Naive thymus-derived CD4-positive, alpha-beta T cell (primary cell): ENCODE data around the gene CNN1. TPM values are rescaled to one million over a fixed set of nuclear protein-coding genes. Genes with fewer than 3 reads are reported as not detected.

Source experiments
- ATAC-seq: fragments of 150-1000 bp; cut with Tn5 transposase; 2 replicates; pipeline ENCODE4 v1.10.0; 2021; ENCODE audit warnings: mild to moderate bottlenecking, moderate library complexity
- CTCF ChIA-PET: fragments of 350-600 bp; sonication (Branson Sonifier 250); formaldehyde crosslinking; loops from one replicate; lab custom pipeline; 2021; ENCODE audit warnings: antibody characterized with exemption; lab: Charles Lee
- POLR2A ChIA-PET: fragments of 350-600 bp; sonication (Branson Sonifier 250); formaldehyde crosslinking; loops from one replicate; lab custom pipeline; 2021; ENCODE audit warnings: antibody characterized with exemption, inconsistent platforms; lab: Charles Lee
- DNase-seq, 9 donors: peaks; one replicate each; pipeline versions ENCODE4 v3.0.0 to v3.0.0-alpha.2; 2020 to 2022; ENCODE audit warnings: mixed read lengths in 1 of 9
- H3K27ac ChIP-seq: one replicate; pipeline ENCODE4 v1.7.0; 2013; ENCODE audit warnings: mild to moderate bottlenecking, low read depth, low read length, moderate library complexity
- H3K27me3 ChIP-seq, 2 donors: one replicate each; pipeline ENCODE4 v1.7.0; 2013; ENCODE audit warnings: low read length in 2 of 2, mild to moderate bottlenecking in 2 of 2, moderate library complexity in 2 of 2; ENCODE audit not compliant: control insufficient read depth in 2 of 2, insufficient read depth in 2 of 2
- H3K36me3 ChIP-seq, 3 experiments: 1 replicate in 2 of 3; 2 replicates in 1 of 3; pipeline ENCODE4 v1.7.0; 2013; ENCODE audit warnings: low read length in 3 of 3, mild to moderate bottlenecking in 3 of 3, moderate library complexity in 1 of 3; ENCODE audit not compliant: insufficient read depth in 3 of 3, control insufficient read depth in 2 of 3
- H3K4me1 ChIP-seq, 2 donors: one replicate each; pipeline ENCODE4 v1.7.0; 2013; ENCODE audit warnings: low read length in 2 of 2, mild to moderate bottlenecking in 2 of 2, moderate library complexity in 1 of 2; ENCODE audit not compliant: control insufficient read depth in 2 of 2, insufficient read depth in 2 of 2
- H3K4me3 ChIP-seq: 2 replicates; pipeline ENCODE4 v1.7.0; 2013; ENCODE audit warnings: mild to moderate bottlenecking, low read length
- H3K9me3 ChIP-seq, 3 experiments: 1 replicate in 2 of 3; 2 replicates in 1 of 3; pipeline ENCODE4 v1.7.0; 2013; ENCODE audit warnings: low read length in 3 of 3; ENCODE audit not compliant: control insufficient read depth in 2 of 3
- H3K27ac Mint-ChIP-seq, 9 donors: one replicate each; pipeline ENCODE4 v1.8.0; 2020 to 2022; ENCODE audit warnings: mixed read lengths in 9 of 9, mild to moderate bottlenecking in 8 of 9, moderate library complexity in 5 of 9, inconsistent platforms in 2 of 9
- H3K27me3 Mint-ChIP-seq, 5 donors: one replicate each; pipeline ENCODE4 v1.8.0; 2021 to 2022; ENCODE audit warnings: mixed read lengths in 5 of 5, mild to moderate bottlenecking in 1 of 5
- H3K36me3 Mint-ChIP-seq, 5 donors: one replicate each; pipeline ENCODE4 v1.8.0; 2020 to 2022; ENCODE audit warnings: mixed read lengths in 5 of 5, mild to moderate bottlenecking in 3 of 5, inconsistent platforms in 1 of 5
- H3K4me1 Mint-ChIP-seq, 7 donors: one replicate each; pipeline ENCODE4 v1.8.0; 2020 to 2022; ENCODE audit warnings: mixed read lengths in 7 of 7, mild to moderate bottlenecking in 3 of 7, inconsistent platforms in 1 of 7
- H3K4me3 Mint-ChIP-seq, 10 donors: one replicate each; pipeline ENCODE4 v1.8.0; 2020 to 2022; ENCODE audit warnings: mild to moderate bottlenecking in 10 of 10, mixed read lengths in 10 of 10, moderate library complexity in 6 of 10, inconsistent platforms in 2 of 10
- H3K9me3 Mint-ChIP-seq, 11 donors: one replicate each; pipeline ENCODE4 v1.8.0; 2020 to 2022; ENCODE audit warnings: mixed read lengths in 11 of 11, mild to moderate bottlenecking in 4 of 11, inconsistent platforms in 1 of 11, moderate library complexity in 1 of 11
- intact Hi-C, 2 donors: fragments of 100-400 bp; cut with micrococcal nuclease; formaldehyde crosslinking; loops; one replicate each; pipeline ENCODE4 v1.15.1; 2023
- polyA plus RNA-seq, 2 donors: library from polyadenylated mRNA; unstranded; fragments of 300-500 nt; fragmentation: Illumina TruSeq; gene quantifications; one replicate each; pipeline ENCODE4 v1.2.3, GENCODE V29; 2021
- total RNA-seq, 6 experiments: library from RNA in 5 of 6; stranded (reverse) in 5 of 6; gene quantifications; 1 replicate in 5 of 6; 2 replicates in 1 of 6; pipeline ENCODE4 v1.2.3 and lab custom pipeline; 2021 to 2026

Gene CNN1
- total and polyA plus RNA-seq, 7 experiments from 2014 or later, result not detected

GRCh38 chr19:11577451-11578257 is 39.0 kb downstream of the CNN1 start, which contains the start of gene ACP5:
Gene ACP5 (minus strand): TSS chr19:11577645. CDS start chr19:11577317, 328 bp downstream.
- peaks cover 16 to 47% (median 32%) of the 10 kb centered on the region in 7 donors for H3K4me1 Mint-ChIP-seq
- DNase-seq, result peak in 5 of 9 donors; percentile 16 to 41 (median 29)
- peaks cover 0 to 15% (median 0%) of the 10 kb centered on the region in 5 donors for H3K36me3 Mint-ChIP-seq
- peaks cover 9 to 36% of the 10 kb centered on the region in 2 donors for H3K4me1 ChIP-seq
- peaks cover 0 to 18% (median 0%) of the 10 kb centered on the region in 3 experiments for H3K36me3 ChIP-seq
- H3K9me3 ChIP-seq, result no peaks in the 10 kb centered on the region
- POLR2A ChIA-PET, result interaction anchor here (0.8 to 6.0 kb wide), 3 partner anchors 8 to 203 kb away, joined by 3 to 33 read pairs (median 3); partner anchors contain the start of genes ELOF1 and SWSAP1
- peak within 1 kb of the TSS; percentile 75 for H3K27ac ChIP-seq
- H3K4me3 ChIP-seq, result peak within 1 kb of the TSS; percentile 65
- ATAC-seq, result no peak
- H3K27me3 Mint-ChIP-seq, result no peaks in the 10 kb centered on the region
- intact Hi-C loops, result loop anchor here in 1 of 2 donors (1.0 to 2.0 kb wide), 2 partner anchors 17 to 72 kb away; partner anchors contain the start of gene ZNF653
- CTCF ChIA-PET, result interaction anchor here (1.8 kb wide), 1 partner anchor 10 kb away, joined by 4 read pairs; no protein-coding TSS in a partner anchor
- H3K27ac Mint-ChIP-seq, result peak within 1 kb of the TSS; percentile 33 to 93 (median 85)
- H3K9me3 Mint-ChIP-seq, result no peaks in the 10 kb centered on the region
- H3K4me3 Mint-ChIP-seq, result peak within 1 kb of the TSS; percentile 72 to 89 (median 84)
- no peaks in the 10 kb centered on the region for H3K27me3 ChIP-seq

DNA sequence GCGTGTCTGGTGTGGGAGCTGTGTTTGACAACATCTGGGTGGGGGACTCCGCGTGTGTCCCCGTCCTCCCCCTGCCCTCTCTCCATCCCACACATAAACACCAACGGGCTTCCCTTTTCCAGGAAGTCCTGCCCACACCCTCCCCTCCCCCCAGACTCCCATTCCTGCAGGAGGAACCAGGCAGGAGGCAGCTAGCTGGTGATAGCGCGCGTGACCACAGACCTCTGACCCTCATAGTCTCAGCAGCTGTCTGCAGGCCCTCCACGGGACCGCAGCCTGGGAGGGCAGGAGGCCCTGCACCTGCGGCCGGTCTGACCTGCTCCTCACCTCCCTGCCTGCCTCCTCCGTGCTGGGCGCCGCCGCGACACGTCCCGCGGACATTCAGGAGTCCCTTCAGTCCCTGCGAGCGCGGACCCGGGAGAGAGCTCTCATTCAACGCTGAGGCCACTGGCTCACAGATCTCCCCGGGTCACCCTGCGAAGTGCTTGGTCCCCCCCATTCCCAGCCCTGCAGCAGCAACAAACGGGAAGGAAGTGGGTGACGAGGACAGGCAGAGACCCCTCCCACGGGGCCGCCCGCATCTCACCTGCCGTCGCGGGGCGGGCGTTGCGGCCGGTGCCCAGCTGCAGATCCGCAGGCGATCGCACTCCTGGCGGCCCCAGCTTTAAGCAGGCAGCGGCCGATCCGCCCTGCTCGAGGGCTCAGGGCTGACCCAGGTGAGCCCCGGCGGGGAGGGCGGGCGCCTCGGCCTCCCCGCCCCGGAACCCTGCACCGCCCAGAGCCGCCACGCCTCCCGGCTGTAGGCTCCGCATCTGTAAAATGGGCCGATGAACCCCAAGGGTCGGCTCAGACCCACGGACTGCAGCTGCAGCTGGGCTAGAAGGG is 39.8 kb downstream of the CNN1 start:
- intact Hi-C loops, result loop anchor here in 1 of 2 donors (1.0 to 2.0 kb wide), 2 partner anchors 18 to 73 kb away; partner anchors contain the start of gene ZNF653
- POLR2A ChIA-PET, result interaction anchor here (0.5 to 6.0 kb wide), 5 partner anchors 9 to 204 kb away, joined by 3 to 33 read pairs (median 5); partner anchors contain the start of genes ELOF1 and SWSAP1
- H3K4me1 Mint-ChIP-seq, result peaks cover 16 to 47% (median 32%) of the 10 kb centered on the region in 7 donors

GRCh38 chr19:11580116-11580515 is 41.5 kb downstream of the CNN1 start:
- intact Hi-C loops, result no loop called here
- H3K4me3 Mint-ChIP-seq, result peak overlapping the region in 8 of 10 donors; percentile 23 to 84 (median 73)
- Histone ChIP-seq H3K36me3 (peaks cover 0 to 13% (median 0%) of the 10 kb centered on the region in 3 experiments), H3K4me1 (peaks cover 9 to 36% of the 10 kb centered on the region in 2 donors), H3K4me3 (no peak overlapping the region), H3K27me3 (no peaks in the 10 kb centered on the region), H3K9me3 (no peaks in the 10 kb centered on the region), H3K27ac (peak overlapping the region; percentile 64)
- ChIA-PET CTCF (interaction anchor here (0.7 to 2.0 kb wide), 3 partner anchors 20 to 341 kb away, joined by 3 to 6 read pairs (median 3); no protein-coding TSS in a partner anchor), POLR2A (interaction anchor here (6.0 kb wide), 1 partner anchor 21 kb away, joined by 33 read pairs; the partner anchor contains the start of gene ELOF1)
- ATAC-seq (no peak), DNase-seq (peak in 1 of 9 donors; percentile 26)
- peaks cover 16 to 47% (median 35%) of the 10 kb centered on the region in 7 donors for H3K4me1 Mint-ChIP-seq
- H3K27me3 Mint-ChIP-seq, result no peaks in the 10 kb centered on the region
- H3K9me3 Mint-ChIP-seq, result no peaks in the 10 kb centered on the region
- peak overlapping the region in 5 of 9 donors; percentile 25 to 94 (median 69) for H3K27ac Mint-ChIP-seq
- peaks cover 0 to 9% (median 0%) of the 10 kb centered on the region in 5 donors for H3K36me3 Mint-ChIP-seq

More for the DNA sequence above, 39.8 kb downstream of the CNN1 start:
- Histone ChIP-seq H3K4me1 (peaks cover 9 to 36% of the 10 kb centered on the region in 2 donors), H3K36me3 (peaks cover 0 to 18% (median 0%) of the 10 kb centered on the region in 3 experiments), H3K27ac (peak overlapping the region; percentile 75), H3K4me3 (peak overlapping the region; percentile 65), H3K27me3 (no peaks in the 10 kb centered on the region), H3K9me3 (no peaks in the 10 kb centered on the region)
- CTCF ChIA-PET, result interaction anchor here (0.6 to 2.0 kb wide), 3 partner anchors 10 to 94 kb away, joined by 4 to 6 read pairs (median 5); no protein-coding TSS in a partner anchor
- H3K9me3 Mint-ChIP-seq, result no peaks in the 10 kb centered on the region
- peaks cover 0 to 15% (median 0%) of the 10 kb centered on the region in 5 donors for H3K36me3 Mint-ChIP-seq
- peak overlapping the region; percentile 57 to 93 (median 85) for H3K27ac Mint-ChIP-seq
- peak overlapping the region; percentile 79 to 89 (median 84) for H3K4me3 Mint-ChIP-seq
- peak; percentile 56 for ATAC-seq
- peak in 8 of 9 donors; percentile 27 to 49 (median 41) for DNase-seq
- no peaks in the 10 kb centered on the region for H3K27me3 Mint-ChIP-seq

GRCh38 chr19:11581740-11582139 is 43.1 kb downstream of the CNN1 start:
- CTCF ChIA-PET, result interaction anchor here (1.4 kb wide), 1 partner anchor 201 kb away, joined by 3 read pairs; no protein-coding TSS in a partner anchor
- peak overlapping the region; percentile 80 to 97 (median 93) for H3K27ac Mint-ChIP-seq
- peaks cover 16 to 43% (median 35%) of the 10 kb centered on the region in 7 donors for H3K4me1 Mint-ChIP-seq
- POLR2A ChIA-PET, result interaction anchor here (6.0 kb wide), 1 partner anchor 23 kb away, joined by 33 read pairs; the partner anchor contains the start of gene ELOF1
- H3K36me3 Mint-ChIP-seq, result peaks cover 0 to 3% (median 0%) of the 10 kb centered on the region in 5 donors
- H3K4me3 Mint-ChIP-seq, result peak overlapping the region; percentile 69 to 92 (median 80)
- H3K9me3 ChIP-seq, result no peaks in the 10 kb centered on the region
- intact Hi-C loops, result loop anchor here in 1 of 2 donors (1.0 kb wide), 1 partner anchor 21 kb away; no protein-coding TSS in a partner anchor
- no peaks in the 10 kb centered on the region for H3K27me3 Mint-ChIP-seq
- DNase-seq, result peak in 8 of 9 donors; percentile 37 to 64 (median 54)
- H3K4me3 ChIP-seq, result peak overlapping the region; percentile 20
- H3K9me3 Mint-ChIP-seq, result no peaks in the 10 kb centered on the region
- peaks cover 9 to 36% of the 10 kb centered on the region in 2 donors for H3K4me1 ChIP-seq
- peak; percentile 69 for ATAC-seq
- peaks cover 0 to 2% (median 0%) of the 10 kb centered on the region in 3 experiments for H3K36me3 ChIP-seq
- H3K27me3 ChIP-seq, result no peaks in the 10 kb centered on the region
- H3K27ac ChIP-seq, result peak overlapping the region; percentile 64

DNA sequence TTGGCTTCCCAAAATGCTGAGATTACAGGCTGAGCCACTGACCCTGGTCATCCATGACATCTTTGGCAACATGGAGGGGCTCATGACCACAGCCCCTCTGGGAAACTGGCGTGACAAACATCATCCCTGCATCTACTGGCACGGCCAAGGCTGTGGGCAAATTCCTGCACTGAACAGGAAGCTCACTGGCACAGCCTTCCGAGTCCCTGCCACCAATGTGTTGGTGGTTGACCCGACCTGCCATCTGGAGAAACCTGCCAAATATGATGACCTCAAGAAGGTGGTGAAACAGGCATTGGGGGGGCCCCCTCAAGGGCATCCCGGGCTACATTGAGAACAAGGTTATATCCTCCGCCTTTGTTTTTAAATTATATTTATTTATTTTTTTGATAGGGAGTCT is 47.7 kb downstream of the CNN1 start:
- H3K27me3 Mint-ChIP-seq, result no peaks in the 10 kb centered on the region
- POLR2A ChIA-PET, result no interaction called here
- Histone ChIP-seq H3K9me3 (no peaks in the 10 kb centered on the region), H3K4me1 (peaks cover 4 to 6% of the 10 kb centered on the region in 2 donors), H3K4me3 (no peak overlapping the region), H3K27me3 (no peaks in the 10 kb centered on the region), H3K36me3 (no peaks in the 10 kb centered on the region), H3K27ac (no peak overlapping the region)
- H3K9me3 Mint-ChIP-seq, result no peaks in the 10 kb centered on the region
- ATAC-seq (no peak), DNase-seq (no peak)
- intact Hi-C loops, result loop anchor here (2.0 to 5.0 kb wide), 5 partner anchors 58 to 344 kb away; partner anchors contain the start of genes ECSIT (in 1 of the 2), EPOR (in 1 of the 2) and ZNF653 (in 1 of the 2)
- H3K27ac Mint-ChIP-seq, result no peak overlapping the region
- peaks cover 10 to 25% (median 16%) of the 10 kb centered on the region in 7 donors for H3K4me1 Mint-ChIP-seq
- CTCF ChIA-PET, result interaction anchor here (0.6 to 0.7 kb wide), 2 partner anchors 19 to 93 kb away, joined by 3 read pairs; no protein-coding TSS in a partner anchor
- no peak overlapping the region for H3K4me3 Mint-ChIP-seq
- H3K36me3 Mint-ChIP-seq, result peaks cover 0 to 1% (median 0%) of the 10 kb centered on the region in 5 donors
